NCI-H526 treated with DMSO at 0.1 percent for 48 hours (cell line): ENCODE results near the gene TUBAL3.
"Not testable (repeated sequence)": the region's sequence is repeated elsewhere in the genome, so short reads cannot be mapped to it uniquely, and the experiment has no call there.

Source experiments
- DNase-seq: peaks from one replicate; lab custom pipeline; 2025; lab: John Stamatoyannopoulos, UW

Gene TUBAL3

GRCh38 chr10:5423771-5424170 is 19.1 kb upstream of the TUBAL3 start:
- no peak for DNase-seq

- no peak for DNase-seq
Measured at GRCh38 chr10:5419466-5420094, 15.0 kb upstream of the TUBAL3 start.

GRCh38 chr10:5418584-5418983 is 14.0 kb upstream of the TUBAL3 start:
- DNase-seq, result no peak

GRCh38 chr10:5416981-5417380 is 12.4 kb upstream of the TUBAL3 start:
- DNase-seq, result no peak

- no peak for DNase-seq
Measured at GRCh38 chr10:5413012-5413938, 8.6 kb upstream of the TUBAL3 start.

GRCh38 chr10:5412277-5412941 is 7.8 kb upstream of the TUBAL3 start, which contains the start of gene NET1:
Gene NET1 (plus strand): TSS chr10:5412557. CDS start chr10:5412693, 136 bp downstream.
- DNase-seq, result peak; percentile 83

- DNase-seq, result no peak
Measured at GRCh38 chr10:5411941-5412276, 7.3 kb upstream of the TUBAL3 start.

GRCh38 chr10:5410787-5411186 is 6.2 kb upstream of the TUBAL3 start:
- not testable (repeated sequence) for DNase-seq

- no peak for DNase-seq
Measured at GRCh38 chr10:5406918-5407317, 2.3 kb upstream of the TUBAL3 start.

- DNase-seq, result no peak
Measured at GRCh38 chr10:5402798-5403197, 1.8 kb downstream of the TUBAL3 start.

GRCh38 chr10:5400468-5401240 is 4.0 kb downstream of the TUBAL3 start:
- no peak for DNase-seq

GRCh38 chr10:5399332-5399731 is 5.3 kb downstream of the TUBAL3 start:
- DNase-seq, result no peak

- DNase-seq, result no peak
Measured at GRCh38 chr10:5396556-5397300, 7.9 kb downstream of the TUBAL3 start.

- no peak for DNase-seq
Measured at GRCh38 chr10:5395168-5395567, 9.5 kb downstream of the TUBAL3 start.

GRCh38 chr10:5393529-5393928 is 11.1 kb downstream of the TUBAL3 start:
- DNase-seq, result no peak

GRCh38 chr10:5391790-5392189 is 12.8 kb downstream of the TUBAL3 start:
- no peak for DNase-seq

- no peak for DNase-seq
Measured at GRCh38 chr10:5390607-5391205, 13.9 kb downstream of the TUBAL3 start.

GRCh38 chr10:5387169-5387568 is 17.5 kb downstream of the TUBAL3 start:
- no peak for DNase-seq

- no peak for DNase-seq
Measured at GRCh38 chr10:5385224-5385623, 19.4 kb downstream of the TUBAL3 start.

- no peak for DNase-seq
Measured at GRCh38 chr10:5381187-5381586, 23.4 kb downstream of the TUBAL3 start.

- DNase-seq, result not testable (repeated sequence)
Measured at GRCh38 chr10:5380395-5380794, 24.2 kb downstream of the TUBAL3 start.
